ENCODE measurements around the gene ACAD11. TPM values are rescaled to one million over a fixed set of nuclear protein-coding genes. Genes with fewer than 3 reads are reported as not detected.

ACAD11 gene
- total and polyA plus RNA-seq, 9 of the 15 experiments (the other 6 are each of a cell fraction or from before 2014, with no cell fraction given) = 1.3 to 8.4 (median 4.0) TPM

DNA sequence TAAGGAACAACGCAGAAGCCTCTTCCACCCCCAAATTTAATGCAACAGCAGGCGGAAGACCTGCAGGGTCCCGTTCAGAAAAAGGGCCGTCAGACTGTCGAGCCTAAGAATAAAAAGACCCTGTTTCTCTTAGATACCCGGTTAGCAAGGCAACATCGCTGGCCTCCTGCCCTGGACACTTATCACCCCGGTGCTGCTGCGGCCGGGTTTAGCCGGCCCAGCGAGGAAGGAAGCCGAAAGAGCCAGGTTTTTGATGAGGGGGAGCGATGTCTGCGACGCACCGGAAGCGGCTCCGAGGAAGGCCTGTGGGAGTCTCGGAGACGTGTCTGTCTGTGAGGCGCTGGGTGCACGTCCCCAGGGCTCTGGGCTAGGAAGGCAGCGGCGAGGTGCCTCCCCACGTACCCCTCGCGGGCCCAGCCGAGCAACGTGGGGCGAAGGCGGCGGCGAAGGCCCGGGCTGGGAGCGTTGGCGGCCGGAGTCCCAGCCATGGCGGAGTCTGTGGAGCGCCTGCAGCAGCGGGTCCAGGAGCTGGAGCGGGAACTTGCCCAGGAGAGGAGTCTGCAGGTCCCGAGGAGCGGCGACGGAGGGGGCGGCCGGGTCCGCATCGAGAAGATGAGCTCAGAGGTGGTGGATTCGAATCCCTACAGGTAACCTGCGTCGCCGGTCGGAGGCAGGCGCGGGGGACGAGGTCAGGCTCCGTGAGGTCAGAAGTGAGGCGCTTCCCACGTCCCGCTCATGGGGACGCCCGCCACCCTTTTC is 622 bp upstream of the ACAD11 start, which contains the start of gene UBA5 (continued):
- TF ChIP-seq, protein P1, sequence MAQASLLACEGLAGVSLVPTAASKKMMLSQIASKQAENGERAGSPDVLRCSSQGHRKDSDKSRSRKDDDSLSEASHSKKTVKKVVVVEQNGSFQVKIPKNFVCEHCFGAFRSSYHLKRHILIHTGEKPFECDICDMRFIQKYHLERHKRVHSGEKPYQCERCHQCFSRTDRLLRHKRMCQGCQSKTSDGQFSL (CRISPR knock-in tag; IDR thresholded peaks at IDR 0.05) = peak; percentile 29; the same call in 1 of the 2 replicates
- TF ChIP-seq, protein P1 (tag; IDR thresholded peaks at IDR 0.05) = no peak
- no peak for TF ChIP-seq GABPB2 (CRISPR knock-in tag; conservative IDR thresholded peaks at IDR 0.05)
- TF ChIP-seq ATF7 (IDR thresholded peaks at IDR 0.05) = peak; percentile 49; the same call in 1 of the 2 replicates
- 0 out of 2 replicates have a peak, but pooled peaks have one; percentile 52 for TF ChIP-seq POLR2AphosphoS5 (IDR thresholded peaks at IDR 0.05; ENCODE audit: control insufficient read depth, insufficient read depth, low read depth, low read length)
- TF ChIP-seq ZNF282 (CRISPR knock-in tag; IDR thresholded peaks at IDR 0.05) = 0 out of 2 replicates have a peak, but pooled peaks have one; percentile 27
- TF ChIP-seq, protein P2, sequence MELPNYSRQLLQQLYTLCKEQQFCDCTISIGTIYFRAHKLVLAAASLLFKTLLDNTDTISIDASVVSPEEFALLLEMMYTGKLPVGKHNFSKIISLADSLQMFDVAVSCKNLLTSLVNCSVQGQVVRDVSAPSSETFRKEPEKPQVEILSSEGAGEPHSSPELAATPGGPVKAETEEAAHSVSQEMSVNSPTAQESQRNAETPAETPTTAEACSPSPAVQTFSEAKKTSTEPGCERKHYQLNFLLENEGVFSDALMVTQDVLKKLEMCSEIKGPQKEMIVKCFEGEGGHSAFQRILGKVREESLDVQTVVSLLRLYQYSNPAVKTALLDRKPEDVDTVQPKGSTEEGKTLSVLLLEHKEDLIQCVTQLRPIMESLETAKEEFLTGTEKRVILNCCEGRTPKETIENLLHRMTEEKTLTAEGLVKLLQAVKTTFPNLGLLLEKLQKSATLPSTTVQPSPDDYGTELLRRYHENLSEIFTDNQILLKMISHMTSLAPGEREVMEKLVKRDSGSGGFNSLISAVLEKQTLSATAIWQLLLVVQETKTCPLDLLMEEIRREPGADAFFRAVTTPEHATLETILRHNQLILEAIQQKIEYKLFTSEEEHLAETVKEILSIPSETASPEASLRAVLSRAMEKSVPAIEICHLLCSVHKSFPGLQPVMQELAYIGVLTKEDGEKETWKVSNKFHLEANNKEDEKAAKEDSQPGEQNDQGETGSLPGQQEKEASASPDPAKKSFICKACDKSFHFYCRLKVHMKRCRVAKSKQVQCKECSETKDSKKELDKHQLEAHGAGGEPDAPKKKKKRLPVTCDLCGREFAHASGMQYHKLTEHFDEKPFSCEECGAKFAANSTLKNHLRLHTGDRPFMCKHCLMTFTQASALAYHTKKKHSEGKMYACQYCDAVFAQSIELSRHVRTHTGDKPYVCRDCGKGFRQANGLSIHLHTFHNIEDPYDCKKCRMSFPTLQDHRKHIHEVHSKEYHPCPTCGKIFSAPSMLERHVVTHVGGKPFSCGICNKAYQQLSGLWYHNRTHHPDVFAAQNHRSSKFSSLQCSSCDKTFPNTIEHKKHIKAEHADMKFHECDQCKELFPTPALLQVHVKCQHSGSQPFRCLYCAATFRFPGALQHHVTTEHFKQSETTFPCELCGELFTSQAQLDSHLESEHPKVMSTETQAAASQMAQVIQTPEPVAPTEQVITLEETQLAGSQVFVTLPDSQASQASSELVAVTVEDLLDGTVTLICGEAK (IDR thresholded peaks at IDR 0.05) = peak; percentile 97
- TF ChIP-seq, protein P2 (CRISPR knock-in tag; IDR thresholded peaks at IDR 0.05) = no peak
- peak in 1 of 2 experiments; percentile 19; a peak in 2 of 4 replicates for TF ChIP-seq NRF1 (conservative IDR thresholded peaks at IDR 0.05 in 1 of 2, IDR thresholded peaks at IDR 0.05 in 1 of 2)
- TF ChIP-seq, protein P3, sequence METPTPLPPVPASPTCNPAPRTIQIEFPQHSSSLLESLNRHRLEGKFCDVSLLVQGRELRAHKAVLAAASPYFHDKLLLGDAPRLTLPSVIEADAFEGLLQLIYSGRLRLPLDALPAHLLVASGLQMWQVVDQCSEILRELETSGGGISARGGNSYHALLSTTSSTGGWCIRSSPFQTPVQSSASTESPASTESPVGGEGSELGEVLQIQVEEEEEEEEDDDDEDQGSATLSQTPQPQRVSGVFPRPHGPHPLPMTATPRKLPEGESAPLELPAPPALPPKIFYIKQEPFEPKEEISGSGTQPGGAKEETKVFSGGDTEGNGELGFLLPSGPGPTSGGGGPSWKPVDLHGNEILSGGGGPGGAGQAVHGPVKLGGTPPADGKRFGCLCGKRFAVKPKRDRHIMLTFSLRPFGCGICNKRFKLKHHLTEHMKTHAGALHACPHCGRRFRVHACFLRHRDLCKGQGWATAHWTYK (CRISPR knock-in tag; IDR thresholded peaks at IDR 0.05) = peak; percentile 54; the same call in 1 of the 2 replicates
- no peak for TF ChIP-seq HLTF (IDR thresholded peaks at IDR 0.05)
- TF ChIP-seq TAF7 (tag; IDR thresholded peaks at IDR 0.05) = peak; percentile 41
- TF ChIP-seq POLR2G (IDR thresholded peaks at IDR 0.05; ENCODE audit: low read depth, low read length) = peak; percentile 92
- TF ChIP-seq DIDO1 (tag; IDR thresholded peaks at IDR 0.05; ENCODE audit: low read depth) = peak; percentile 86
- no peak for TF ChIP-seq MTA1 (IDR thresholded peaks at IDR 0.05; ENCODE audit: borderline replicate concordance)
- TF ChIP-seq HOXB6 (CRISPR knock-in tag; IDR thresholded peaks at IDR 0.05; ENCODE audit: borderline replicate concordance) = no peak
- 0 out of 2 replicates have a peak, but pooled peaks have one; percentile 22 for TF ChIP-seq CREB1 (IDR thresholded peaks at IDR 0.05)
- TF ChIP-seq CREB1 (CRISPR knock-in tag; IDR thresholded peaks at IDR 0.05) = no peak
